IPS DF 19.7 (cell line): ENCODE measurements around the gene SLC25A33.

Experiments
- DNase-seq: peaks from one replicate; pipeline ENCODE4 v3.0.0-alpha.2; 2013; ENCODE audit warnings: low read depth, low spot score

SLC25A33 gene

DNA sequence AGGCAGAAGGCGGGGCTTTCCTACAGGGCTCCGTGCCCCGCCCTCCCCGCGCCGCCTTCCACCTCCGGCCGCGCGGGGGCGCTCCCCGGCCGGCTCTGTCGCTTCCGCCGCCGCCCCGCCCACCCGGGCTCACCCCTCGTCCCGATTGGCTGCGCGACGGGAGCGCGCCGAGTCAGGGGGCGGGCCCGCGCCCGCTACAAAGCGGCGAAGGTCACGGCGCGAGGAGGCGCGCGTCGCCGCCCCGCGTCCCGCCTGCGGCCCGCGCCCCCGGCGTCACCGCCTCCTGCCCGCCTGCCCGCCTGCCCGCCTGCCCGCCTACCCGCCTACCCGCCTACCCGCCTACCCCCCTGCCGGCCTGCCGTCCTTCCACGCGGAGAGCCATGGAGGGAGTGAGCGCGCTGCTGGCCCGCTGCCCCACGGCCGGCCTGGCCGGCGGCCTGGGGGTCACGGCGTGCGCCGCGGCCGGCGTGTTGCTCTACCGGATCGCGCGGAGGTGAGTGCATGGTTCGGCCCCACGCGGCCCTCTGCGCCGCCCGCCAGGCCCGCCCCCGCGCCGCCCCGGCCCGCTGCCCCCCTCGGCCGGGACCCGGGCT is 49.4 kb downstream of the SLC25A33 start, which contains the start of gene TMEM201:
TMEM201 (plus strand) TSS at position 361 of the 593 bp plus-strand sequence; CDS start at position 381, 20 bp downstream.
- no peak for DNase-seq

DNA sequence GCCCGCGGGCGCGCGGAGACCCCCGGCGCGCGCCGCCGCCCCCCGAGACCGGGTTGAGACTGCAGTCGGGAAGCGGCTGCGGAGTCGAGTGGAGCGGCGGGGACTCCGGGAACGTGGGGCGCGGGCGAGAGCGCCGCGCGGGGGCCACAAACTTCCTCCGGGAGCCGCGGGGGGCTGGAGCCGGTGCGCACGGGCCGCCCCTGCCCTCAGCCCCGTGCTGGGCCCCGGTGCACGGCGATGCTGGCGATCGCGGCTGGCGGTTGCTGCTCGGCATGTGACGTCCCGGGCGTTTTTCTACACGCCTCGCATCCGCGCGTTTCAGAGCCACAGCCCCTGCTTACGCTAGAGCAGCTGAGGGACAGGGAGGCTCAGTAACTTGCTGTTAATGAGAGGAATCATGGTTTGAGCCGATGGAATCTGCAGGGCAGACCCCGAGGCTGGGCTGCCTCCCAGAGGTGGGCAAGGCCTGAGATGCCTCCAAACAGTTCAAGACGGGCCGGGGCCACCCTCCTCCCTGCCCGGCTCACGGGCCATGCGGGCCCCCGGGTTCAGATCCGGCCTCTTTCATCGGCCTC is 50.0 kb downstream of the SLC25A33 start:
- DNase-seq, result no peak

GRCh38 chr1:9589719-9590157 is 50.5 kb downstream of the SLC25A33 start:
- no peak for DNase-seq

- no peak for DNase-seq
These were observed 50.9 kb downstream of the SLC25A33 start for GRCh38 chr1:9590201-9590600.

DNA sequence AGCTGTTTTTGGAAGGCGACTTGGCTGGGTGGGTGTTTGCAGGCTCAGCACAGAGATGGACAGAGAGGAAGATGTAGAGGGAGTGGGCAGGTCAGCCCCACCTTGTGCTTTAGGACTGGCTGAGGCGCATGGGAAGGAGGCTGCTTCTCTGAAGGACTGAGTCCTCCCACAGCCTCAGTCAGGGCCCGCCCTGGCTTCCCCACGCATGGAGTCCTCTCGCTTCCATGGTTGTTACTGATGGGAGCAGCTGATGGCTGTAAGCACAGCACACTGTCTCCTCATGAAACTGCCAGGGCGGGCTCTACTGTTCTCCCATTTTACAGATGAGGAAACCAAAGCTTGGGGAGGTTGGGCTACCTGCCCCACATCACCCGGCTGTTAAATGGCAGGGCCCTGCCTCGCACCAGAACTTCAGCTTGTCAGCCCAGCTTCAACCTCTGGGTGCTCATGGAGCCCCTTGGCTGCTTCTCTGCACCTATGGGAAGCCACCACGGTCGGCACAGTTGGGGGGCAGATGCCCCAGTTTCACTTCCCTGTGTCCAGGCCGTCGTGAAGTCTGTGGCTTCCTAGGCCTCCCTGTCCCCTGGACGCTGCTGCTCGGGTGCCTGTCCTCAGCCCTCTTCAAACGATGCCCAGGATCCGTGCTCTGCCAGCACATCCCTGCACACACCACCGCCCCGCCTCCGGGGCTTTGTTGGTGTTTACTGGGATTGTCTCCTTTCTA is 51.8 kb downstream of the SLC25A33 start:
- DNase-seq, result no peak

GRCh38 chr1:9591669-9592509 is 52.6 kb downstream of the SLC25A33 start:
- DNase-seq, result no peak

- DNase-seq, result no peak
These were observed 53.3 kb downstream of the SLC25A33 start for GRCh38 chr1:9592510-9593075.

- DNase-seq, result no peak
These were observed 53.9 kb downstream of the SLC25A33 start for GRCh38 chr1:9593147-9593491.

DNA sequence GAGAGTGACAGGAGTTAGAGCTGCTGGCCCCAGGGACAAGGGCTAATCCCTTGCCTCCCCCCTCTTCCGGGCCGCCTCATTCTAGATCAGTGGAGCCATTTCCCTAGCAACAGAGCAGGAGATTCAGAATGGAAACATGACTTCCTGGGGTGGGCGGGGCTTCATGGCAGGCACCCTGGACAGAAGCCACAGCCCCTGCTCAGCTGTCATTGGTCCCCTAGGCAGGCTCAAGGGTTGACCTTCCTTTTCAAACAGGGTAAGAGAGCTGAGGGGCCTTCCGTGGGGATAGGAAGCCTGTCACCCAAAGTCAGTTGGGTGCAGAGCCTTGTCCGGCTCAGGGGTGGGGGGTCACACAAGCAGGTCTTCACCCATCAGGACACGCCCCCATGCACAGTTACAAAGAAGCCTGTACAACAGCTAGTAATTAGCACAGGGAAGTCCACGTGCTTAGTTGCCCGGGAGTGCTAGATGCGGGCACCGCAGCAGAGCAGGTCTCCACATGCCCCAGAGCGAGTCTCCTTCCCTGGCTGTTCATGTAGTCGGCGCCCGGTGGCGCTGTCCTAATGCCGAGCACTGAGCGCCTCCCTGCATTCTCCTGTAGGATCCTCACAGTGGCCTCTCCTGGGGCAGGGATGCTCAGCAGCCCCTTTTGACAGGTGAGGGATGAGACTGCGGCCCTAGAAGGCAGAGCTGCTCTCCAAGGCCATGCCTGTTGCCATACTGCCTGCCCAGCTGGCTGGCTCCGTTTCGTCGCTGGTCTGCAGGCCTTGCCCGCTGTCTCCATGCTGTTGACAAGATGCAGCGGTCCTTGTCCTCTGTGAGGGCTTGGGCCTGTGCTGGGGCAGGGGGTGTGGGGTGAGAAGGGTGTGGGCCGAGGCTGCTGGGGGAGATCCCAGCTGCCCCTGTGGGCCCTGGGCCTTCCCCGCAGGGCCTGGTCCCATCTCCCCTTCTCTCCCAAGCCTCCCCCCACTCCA is 54.5 kb downstream of the SLC25A33 start:
- DNase-seq, result no peak

- no peak for DNase-seq
These were observed 55.3 kb downstream of the SLC25A33 start for GRCh38 chr1:9594471-9595155.

DNA sequence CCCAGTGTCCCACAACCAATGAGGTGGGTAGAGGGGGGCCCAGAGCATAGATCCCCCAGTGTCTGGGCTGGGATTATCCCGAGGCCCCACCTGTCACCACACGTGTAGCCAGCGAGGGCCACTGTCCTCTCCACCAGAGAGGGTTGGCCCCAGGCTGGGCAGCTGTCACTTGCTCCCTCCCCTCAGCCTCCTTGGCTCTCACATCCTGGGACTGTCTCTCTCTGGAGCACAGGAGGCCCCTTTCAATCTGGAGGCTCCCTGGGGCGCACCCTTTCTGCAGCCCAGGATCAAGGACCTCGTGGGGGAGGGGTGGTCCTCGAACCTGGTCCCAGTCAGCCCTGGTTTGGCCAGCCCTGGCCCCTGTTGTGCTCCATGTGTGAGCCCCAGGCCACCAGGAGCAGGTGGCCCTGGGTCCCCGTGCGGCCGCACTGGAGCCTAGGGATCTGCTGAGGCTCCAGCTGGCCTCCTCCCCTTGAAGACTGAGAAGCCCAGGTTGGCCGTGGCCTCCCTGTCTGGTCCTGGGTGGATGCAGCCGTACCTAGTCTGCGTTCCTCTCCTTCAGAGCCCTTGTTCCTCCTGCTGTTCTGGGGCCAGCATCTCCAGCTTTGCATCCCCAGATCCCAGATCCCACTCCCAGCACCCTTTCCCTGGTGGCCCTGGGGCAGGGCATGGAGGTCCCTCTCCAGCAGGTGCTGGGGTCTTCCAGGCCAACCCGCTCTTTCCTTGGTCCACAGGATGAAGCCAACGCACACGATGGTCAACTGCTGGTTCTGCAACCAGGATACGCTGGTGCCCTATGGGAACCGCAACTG is 56.1 kb downstream of the SLC25A33 start:
- no peak for DNase-seq

- DNase-seq, result no peak
These were observed 56.7 kb downstream of the SLC25A33 start for GRCh38 chr1:9595968-9596340.

- no peak for DNase-seq
These were observed 57.3 kb downstream of the SLC25A33 start for GRCh38 chr1:9596415-9597123.

DNA sequence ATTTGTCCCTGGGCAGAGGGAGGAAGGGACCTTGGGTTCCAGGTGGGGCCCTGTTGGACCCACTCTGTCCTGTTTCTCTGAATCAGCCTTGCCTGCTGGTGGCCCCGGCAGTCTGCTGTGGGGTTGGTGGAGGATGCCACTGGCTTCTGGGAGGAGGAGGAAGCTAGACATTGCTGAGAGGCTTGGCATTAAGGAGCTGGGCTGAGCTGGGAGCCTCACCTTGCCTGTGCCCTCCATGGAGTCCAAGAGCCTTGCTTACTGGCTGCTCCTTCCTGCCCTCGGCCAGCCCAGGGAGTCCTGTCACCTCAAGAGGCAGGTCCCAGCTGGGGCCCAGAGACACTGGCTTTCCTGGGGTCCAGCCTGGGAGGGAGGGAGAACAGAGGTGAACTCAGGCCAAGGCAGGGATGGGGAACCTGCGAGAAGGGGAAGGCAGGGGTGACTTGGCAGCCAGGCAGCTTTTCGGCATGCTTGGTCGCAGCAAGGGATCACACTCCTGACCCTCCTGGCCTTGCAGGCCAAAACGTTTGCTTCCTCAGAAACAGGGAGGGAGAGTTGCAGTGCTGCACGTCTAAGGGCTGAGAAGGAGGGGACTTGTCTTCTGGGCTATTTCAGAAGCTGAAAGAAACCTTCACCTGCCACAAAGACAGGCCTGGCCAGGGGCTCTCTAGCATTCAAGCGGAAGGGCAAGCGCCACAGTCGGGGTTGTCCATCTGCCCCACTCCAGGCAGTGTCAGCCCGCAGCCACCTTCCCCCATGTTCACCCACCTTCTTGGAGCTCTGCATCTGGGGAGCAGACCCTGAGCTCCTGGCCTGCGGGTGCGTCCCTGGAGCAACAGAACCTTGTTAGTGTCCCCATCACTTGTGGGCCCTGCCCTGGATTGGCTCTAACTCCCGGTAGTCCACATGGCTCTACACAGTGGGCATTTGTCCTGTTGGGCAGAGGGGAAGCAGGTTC is 58.4 kb downstream of the SLC25A33 start:
- DNase-seq, result no peak

DNA sequence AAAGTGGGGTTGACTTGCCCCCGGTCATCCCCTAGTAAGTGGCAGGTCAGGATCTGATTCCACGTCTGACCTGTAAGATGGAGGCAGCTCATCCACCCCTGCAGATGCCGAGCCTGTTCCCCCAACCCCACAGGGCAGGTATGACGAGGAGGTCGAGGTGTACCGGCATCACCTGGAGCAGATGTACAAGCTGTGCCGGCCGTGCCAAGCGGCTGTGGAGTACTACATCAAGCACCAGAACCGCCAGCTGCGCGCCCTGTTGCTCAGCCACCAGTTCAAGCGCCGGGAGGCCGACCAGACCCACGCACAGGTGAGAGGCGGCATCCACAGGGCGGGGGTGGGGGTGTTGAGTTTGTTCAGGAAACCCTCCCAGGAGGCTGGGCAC is 59.0 kb downstream of the SLC25A33 start:
- DNase-seq, result no peak

- no peak for DNase-seq
These were observed 60.5 kb downstream of the SLC25A33 start for GRCh38 chr1:9599741-9600140.
